ENCODE results near the gene UNC13C.

Gene UNC13C

GRCh38 chr15:54256190-54256589 lies 277.9 kb downstream of the UNC13C start:
- Histone ChIP-seq H3K36me3 (ENCODE audit: low read depth) (no peaks in the 10 kb centered on the region), H3K27ac (ENCODE audit: poor library complexity, severe bottlenecking) (no peak overlapping the region), H3K4me1 (ENCODE audit: insufficient read depth, poor library complexity, severe bottlenecking) (no peaks in the 10 kb centered on the region), H3K27me3 (ENCODE audit: insufficient read depth, poor library complexity, severe bottlenecking) (peaks cover 4% of the 10 kb centered on the region), H3K4me3 (ENCODE audit: severe bottlenecking) (no peak overlapping the region), H3K9me3 (ENCODE audit: severe bottlenecking) (no peaks in the 10 kb centered on the region)
- TF ChIP-seq, protein P1, sequence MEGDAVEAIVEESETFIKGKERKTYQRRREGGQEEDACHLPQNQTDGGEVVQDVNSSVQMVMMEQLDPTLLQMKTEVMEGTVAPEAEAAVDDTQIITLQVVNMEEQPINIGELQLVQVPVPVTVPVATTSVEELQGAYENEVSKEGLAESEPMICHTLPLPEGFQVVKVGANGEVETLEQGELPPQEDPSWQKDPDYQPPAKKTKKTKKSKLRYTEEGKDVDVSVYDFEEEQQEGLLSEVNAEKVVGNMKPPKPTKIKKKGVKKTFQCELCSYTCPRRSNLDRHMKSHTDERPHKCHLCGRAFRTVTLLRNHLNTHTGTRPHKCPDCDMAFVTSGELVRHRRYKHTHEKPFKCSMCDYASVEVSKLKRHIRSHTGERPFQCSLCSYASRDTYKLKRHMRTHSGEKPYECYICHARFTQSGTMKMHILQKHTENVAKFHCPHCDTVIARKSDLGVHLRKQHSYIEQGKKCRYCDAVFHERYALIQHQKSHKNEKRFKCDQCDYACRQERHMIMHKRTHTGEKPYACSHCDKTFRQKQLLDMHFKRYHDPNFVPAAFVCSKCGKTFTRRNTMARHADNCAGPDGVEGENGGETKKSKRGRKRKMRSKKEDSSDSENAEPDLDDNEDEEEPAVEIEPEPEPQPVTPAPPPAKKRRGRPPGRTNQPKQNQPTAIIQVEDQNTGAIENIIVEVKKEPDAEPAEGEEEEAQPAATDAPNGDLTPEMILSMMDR (IDR thresholded peaks at IDR 0.05; ENCODE audit: poor library complexity, severe bottlenecking) = no peak
- DNase-seq (ENCODE audit: low spot score) (no peak), ATAC-seq (ENCODE audit: low read depth) (no peak)

- Histone ChIP-seq H3K27ac (ENCODE audit: poor library complexity, severe bottlenecking) (no peak overlapping the region), H3K36me3 (ENCODE audit: low read depth) (no peaks in the 10 kb centered on the region), H3K4me3 (ENCODE audit: severe bottlenecking) (no peak overlapping the region), H3K4me1 (ENCODE audit: insufficient read depth, poor library complexity, severe bottlenecking) (no peaks in the 10 kb centered on the region), H3K27me3 (ENCODE audit: insufficient read depth, poor library complexity, severe bottlenecking) (peaks cover 21% of the 10 kb centered on the region), H3K9me3 (ENCODE audit: severe bottlenecking) (no peaks in the 10 kb centered on the region)
- DNase-seq (ENCODE audit: low spot score) (no peak), ATAC-seq (ENCODE audit: low read depth) (0 out of 3 replicates have a peak, but pooled peaks have one; percentile 35)
- TF ChIP-seq, protein P1 (IDR thresholded peaks at IDR 0.05; ENCODE audit: poor library complexity, severe bottlenecking) = peak; percentile 21
Measured at GRCh38 chr15:54273928-54274327, 295.7 kb downstream of the UNC13C start.

GRCh38 chr15:54277834-54278233 lies 299.6 kb downstream of the UNC13C start:
- Histone ChIP-seq H3K4me1 (ENCODE audit: insufficient read depth, poor library complexity, severe bottlenecking) (no peaks in the 10 kb centered on the region), H3K27ac (ENCODE audit: poor library complexity, severe bottlenecking) (no peak overlapping the region), H3K9me3 (ENCODE audit: severe bottlenecking) (no peaks in the 10 kb centered on the region), H3K27me3 (ENCODE audit: insufficient read depth, poor library complexity, severe bottlenecking) (peaks cover 10% of the 10 kb centered on the region), H3K36me3 (ENCODE audit: low read depth) (no peaks in the 10 kb centered on the region), H3K4me3 (ENCODE audit: severe bottlenecking) (no peak overlapping the region)
- ATAC-seq (ENCODE audit: low read depth) (no peak), DNase-seq (ENCODE audit: low spot score) (no peak)
- TF ChIP-seq, protein P1 (IDR thresholded peaks at IDR 0.05; ENCODE audit: poor library complexity, severe bottlenecking) = no peak

- ATAC-seq (ENCODE audit: low read depth) = no peak
Measured at GRCh38 chr15:54280726-54281125, 302.5 kb downstream of the UNC13C start.

GRCh38 chr15:54282228-54282836 lies 304.1 kb downstream of the UNC13C start:
- H3K36me3 ChIP-seq (ENCODE audit: low read depth) = no peaks in the 10 kb centered on the region
- DNase-seq (ENCODE audit: low spot score) (no peak), ATAC-seq (ENCODE audit: low read depth) (no peak)
- H3K4me1 ChIP-seq (ENCODE audit: insufficient read depth, poor library complexity, severe bottlenecking) = no peaks in the 10 kb centered on the region
- H3K9me3 ChIP-seq (ENCODE audit: severe bottlenecking) = no peaks in the 10 kb centered on the region
- TF ChIP-seq, protein P1 (IDR thresholded peaks at IDR 0.05; ENCODE audit: poor library complexity, severe bottlenecking) = peak; percentile 12
- no peak overlapping the region for H3K4me3 ChIP-seq (ENCODE audit: severe bottlenecking)
- peaks cover 13% of the 10 kb centered on the region for H3K27me3 ChIP-seq (ENCODE audit: insufficient read depth, poor library complexity, severe bottlenecking)
- H3K27ac ChIP-seq (ENCODE audit: poor library complexity, severe bottlenecking) = no peak overlapping the region

More at GRCh38 chr15:54280726-54281125, 302.5 kb downstream of the UNC13C start:
- Histone ChIP-seq H3K27ac (ENCODE audit: poor library complexity, severe bottlenecking) (no peak overlapping the region), H3K4me1 (ENCODE audit: insufficient read depth, poor library complexity, severe bottlenecking) (no peaks in the 10 kb centered on the region), H3K9me3 (ENCODE audit: severe bottlenecking) (no peaks in the 10 kb centered on the region), H3K36me3 (ENCODE audit: low read depth) (no peaks in the 10 kb centered on the region), H3K27me3 (ENCODE audit: insufficient read depth, poor library complexity, severe bottlenecking) (peaks cover 11% of the 10 kb centered on the region), H3K4me3 (ENCODE audit: severe bottlenecking) (no peak overlapping the region)
- TF ChIP-seq, protein P1 (IDR thresholded peaks at IDR 0.05; ENCODE audit: poor library complexity, severe bottlenecking) = no peak
- no peak for DNase-seq (ENCODE audit: low spot score)
